DND-41 (cell line): ENCODE data around the gene SIRT3.

Source experiments
- EZH2 ChIP-seq: IDR thresholded peaks from 3 replicates; pipeline ENCODE4 v1.6.1; 2012; ENCODE audit warnings: borderline replicate concordance, low read depth, mild to moderate bottlenecking, moderate library complexity, low read length, inconsistent platforms; ENCODE audit not compliant: severe bottlenecking
- TF ChIP-seq, protein P1 (sequence below): IDR thresholded peaks from 2 replicates; pipeline ENCODE4 v1.5.1; 2012; ENCODE audit warnings: borderline replicate concordance, low read length, moderate library complexity, mild to moderate bottlenecking; ENCODE audit not compliant: poor library complexity, severe bottlenecking; ENCODE audit errors: extremely low read depth

DNA sequence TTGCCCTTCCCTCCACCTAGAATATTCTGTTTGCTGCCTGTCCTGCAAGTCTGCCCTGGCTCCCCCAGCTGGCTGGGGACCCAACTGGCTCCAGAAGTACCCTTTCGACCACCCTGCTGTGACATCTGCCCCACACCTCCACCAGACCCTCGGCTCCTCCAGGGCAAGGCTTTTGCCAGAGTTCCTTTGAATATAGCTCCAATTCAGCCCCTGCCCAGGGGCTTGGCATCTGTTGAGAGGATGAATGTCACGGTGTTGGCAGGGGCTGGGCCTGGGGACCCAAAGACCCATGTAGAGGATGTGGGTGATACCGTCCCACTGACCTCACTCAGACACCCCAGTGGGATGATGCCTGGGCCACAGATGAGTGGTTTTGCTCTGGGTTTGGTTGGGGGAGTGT lies 46.0 kb upstream of the SIRT3 start:
- TF ChIP-seq, protein P1, sequence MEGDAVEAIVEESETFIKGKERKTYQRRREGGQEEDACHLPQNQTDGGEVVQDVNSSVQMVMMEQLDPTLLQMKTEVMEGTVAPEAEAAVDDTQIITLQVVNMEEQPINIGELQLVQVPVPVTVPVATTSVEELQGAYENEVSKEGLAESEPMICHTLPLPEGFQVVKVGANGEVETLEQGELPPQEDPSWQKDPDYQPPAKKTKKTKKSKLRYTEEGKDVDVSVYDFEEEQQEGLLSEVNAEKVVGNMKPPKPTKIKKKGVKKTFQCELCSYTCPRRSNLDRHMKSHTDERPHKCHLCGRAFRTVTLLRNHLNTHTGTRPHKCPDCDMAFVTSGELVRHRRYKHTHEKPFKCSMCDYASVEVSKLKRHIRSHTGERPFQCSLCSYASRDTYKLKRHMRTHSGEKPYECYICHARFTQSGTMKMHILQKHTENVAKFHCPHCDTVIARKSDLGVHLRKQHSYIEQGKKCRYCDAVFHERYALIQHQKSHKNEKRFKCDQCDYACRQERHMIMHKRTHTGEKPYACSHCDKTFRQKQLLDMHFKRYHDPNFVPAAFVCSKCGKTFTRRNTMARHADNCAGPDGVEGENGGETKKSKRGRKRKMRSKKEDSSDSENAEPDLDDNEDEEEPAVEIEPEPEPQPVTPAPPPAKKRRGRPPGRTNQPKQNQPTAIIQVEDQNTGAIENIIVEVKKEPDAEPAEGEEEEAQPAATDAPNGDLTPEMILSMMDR: no peak
- TF ChIP-seq EZH2: no peak
